OCI-LY7 (cell line): ENCODE data around the gene SMIM44. TPM values are rescaled to one million over a fixed set of nuclear protein-coding genes. Genes with fewer than 3 reads are reported as not detected.

Experiments
- BruUV-seq: library from RNA; stranded (reverse); fragments of 400-500 nt; replicated peaks from 2 replicates; lab custom pipeline; 2021; lab: Mats Ljungman, UMichigan
- CTCF ChIA-PET: fragments of 300-600 bp; sonication (Branson Sonifier 250); formaldehyde crosslinking; loops from one replicate; lab custom pipeline; 2022; ENCODE audit warnings: antibody characterized with exemption; ENCODE audit not compliant: unreplicated experiment; lab: Charles Lee
- POLR2A ChIA-PET: fragments of 300-600 bp; sonication (Branson Sonifier 250); formaldehyde crosslinking; loops from one replicate; lab custom pipeline; 2022; ENCODE audit warnings: antibody characterized with exemption; lab: Charles Lee
- DNase-seq: peaks from one replicate; pipeline ENCODE4 v3.0.0-alpha.2; 2015; ENCODE audit warnings: low spot score
- H2AFZ ChIP-seq: fragments of 200-600 bp; sonication (generic), shearing (Covaris generic); 2 replicates; pipeline ENCODE4 v1.6.1; 2014; ENCODE audit warnings: mild to moderate bottlenecking, antibody characterized with exemption, low read length, moderate library complexity
- H3K27ac ChIP-seq: fragments of 200-600 bp; sonication (generic); 2 replicates; pipeline ENCODE4 v1.5.1; 2014; ENCODE audit warnings: mixed run types, low read depth, mild to moderate bottlenecking, moderate library complexity, low read length, inconsistent platforms; ENCODE audit not compliant: poor library complexity, severe bottlenecking
- H3K36me3 ChIP-seq: fragments of 200-600 bp; sonication (generic); 2 replicates; pipeline ENCODE4 v1.6.1; 2014; ENCODE audit warnings: mild to moderate bottlenecking, antibody characterized with exemption, low read length, moderate library complexity, mixed read lengths; ENCODE audit not compliant: insufficient read depth
- H3K4me1 ChIP-seq: fragments of 200-600 bp; sonication (generic); 2 replicates; pipeline ENCODE4 v1.5.1; 2014; ENCODE audit warnings: mild to moderate bottlenecking, low read length; ENCODE audit not compliant: insufficient read depth, poor library complexity, severe bottlenecking
- H3K4me2 ChIP-seq: fragments of 200-600 bp; sonication (generic); 2 replicates; pipeline ENCODE4 v1.6.1; 2014; ENCODE audit warnings: mild to moderate bottlenecking, low read length
- H3K4me3 ChIP-seq: fragments of 200-600 bp; sonication (generic); 2 replicates; pipeline ENCODE4 v1.5.1; 2014; ENCODE audit warnings: mild to moderate bottlenecking, low read depth, low read length; ENCODE audit not compliant: poor library complexity, severe bottlenecking
- H3K79me2 ChIP-seq: fragments of 200-600 bp; sonication (generic); 2 replicates; pipeline ENCODE4 v1.6.1; 2016; ENCODE audit warnings: low read depth, mild to moderate bottlenecking, low read length, moderate library complexity, mixed read lengths; ENCODE audit not compliant: insufficient read depth
- H3K9me2 ChIP-seq: fragments of 200-600 bp; sonication (generic); 2 replicates; pipeline ENCODE4 v1.6.1; 2016; ENCODE audit warnings: mild to moderate bottlenecking, low read length, mixed read lengths; ENCODE audit not compliant: insufficient read depth
- H3K9me3 ChIP-seq: fragments of 200-600 bp; sonication (generic); 2 replicates; pipeline ENCODE4 v1.6.1; 2014; ENCODE audit warnings: mild to moderate bottlenecking, mixed run types, low read length, mixed read lengths
- H4K20me1 ChIP-seq: fragments of 200-600 bp; sonication (generic); 2 replicates; pipeline ENCODE4 v1.6.1; 2014; ENCODE audit warnings: mild to moderate bottlenecking, antibody characterized with exemption, low read length, moderate library complexity, mixed read lengths; ENCODE audit not compliant: insufficient read depth
- CTCF ChIP-seq: fragments of 200-600 bp; sonication (generic); conservative IDR thresholded peaks from 2 replicates; pipeline ENCODE4 v1.5.1; 2014; ENCODE audit warnings: mild to moderate bottlenecking, antibody characterized with exemption, low read length, moderate library complexity, mixed read lengths
- EZH2phosphoT487 ChIP-seq: fragments of 200-600 bp; sonication (generic); IDR thresholded peaks from 2 replicates; pipeline ENCODE4 v1.6.1; 2018; ENCODE audit warnings: low read depth, borderline replicate concordance, mild to moderate bottlenecking, mixed run types, antibody characterized with exemption, low read length, moderate library complexity, mixed read lengths
- intact Hi-C: fragments of 100-400 bp; cut with micrococcal nuclease; formaldehyde crosslinking; loops from one replicate; pipeline ENCODE4 v1.10.0; 2022; ENCODE audit not compliant: unreplicated experiment
- total RNA-seq, 2 experiments: library from RNA; depleted of rRNA in 1 of 2; stranded (reverse); fragments of >200 nt in 1 of 2; shearing (Covaris generic) in 1 of 2; gene quantifications; 2 replicates each; pipeline ENCODE4 v1.2.3, GENCODE V29; 2014 to 2022

The SMIM44 gene
- total RNA-seq, 2 experiments from 2014 or later = not detected

DNA sequence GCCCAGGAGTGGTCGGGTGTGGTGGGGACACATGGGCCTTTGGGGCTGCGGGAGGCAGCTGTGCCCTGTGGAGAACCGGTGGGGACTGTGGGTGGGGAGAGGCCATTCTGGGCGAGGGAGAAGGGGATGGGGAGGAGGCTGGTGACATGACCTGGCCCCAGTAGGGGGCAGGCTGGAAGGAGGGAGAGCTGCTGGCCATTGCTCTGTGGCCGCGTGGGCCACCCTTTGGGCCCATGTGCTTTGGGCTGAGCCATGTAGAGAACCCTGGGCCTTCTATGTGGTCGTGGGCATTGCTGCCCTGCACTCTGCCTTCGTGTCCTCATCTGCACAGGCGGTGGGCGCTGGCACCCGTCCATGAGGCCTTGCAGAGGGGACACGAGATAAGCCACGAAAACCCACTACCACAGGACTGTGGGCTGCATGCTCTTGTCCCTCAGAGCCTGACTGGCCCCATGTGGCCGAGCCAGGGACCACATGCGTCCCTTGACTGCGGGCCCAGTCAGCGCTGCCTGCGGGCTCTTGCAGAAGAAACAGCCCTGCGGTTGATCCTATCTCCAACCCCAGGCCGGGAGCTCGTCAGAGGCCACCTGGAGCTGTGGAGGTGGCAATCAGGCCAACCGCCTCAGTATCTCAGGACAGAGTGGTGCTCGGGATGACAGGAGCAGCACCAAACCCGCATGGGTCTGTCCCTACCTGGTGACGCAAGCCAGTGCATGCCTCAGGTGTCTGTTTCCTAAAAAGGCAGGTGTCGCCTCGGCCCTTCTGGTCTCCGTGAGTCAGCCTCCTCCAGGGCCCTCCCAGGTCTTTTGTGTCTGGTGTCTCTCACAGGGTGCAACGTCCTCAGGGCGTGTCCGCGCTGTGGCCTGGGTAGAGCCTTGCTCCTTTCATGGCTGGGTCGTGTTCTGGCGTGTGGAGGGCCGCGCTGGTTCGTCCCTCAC is 37.2 kb upstream of the SMIM44 start:
- no TSS peak for BruUV-seq
- Histone ChIP-seq H3K4me1 (peaks cover 16% of the 10 kb centered on the region), H3K9me3 (no peaks in the 10 kb centered on the region), H4K20me1 (no peaks in the 10 kb centered on the region), H3K36me3 (peaks cover 57% of the 10 kb centered on the region), H3K4me2 (no peak overlapping the region), H3K27ac (no peak overlapping the region), H3K79me2 (peaks cover 4% of the 10 kb centered on the region; the same call in 1 of the 2 replicates), H3K4me3 (no peak overlapping the region), H3K9me2 (no peaks in the 10 kb centered on the region), H2AFZ (no peak overlapping the region)
- POLR2A ChIA-PET = no interaction called here
- CTCF ChIA-PET = no interaction called here
- intact Hi-C loops = no loop called here
- TF ChIP-seq CTCF = no peak
- TF ChIP-seq EZH2phosphoT487 = no peak
- DNase-seq = no peak

GRCh38 chr19:3519126-3519525 is 35.9 kb upstream of the SMIM44 start:
- BruUV-seq = no TSS peak
- no peak for DNase-seq
- H3K9me3 ChIP-seq = no peaks in the 10 kb centered on the region
- peaks cover 4% of the 10 kb centered on the region; the same call in 1 of the 2 replicates for H3K79me2 ChIP-seq
- H3K9me2 ChIP-seq = no peaks in the 10 kb centered on the region
- H4K20me1 ChIP-seq = no peaks in the 10 kb centered on the region
- H3K27ac ChIP-seq = no peak overlapping the region
- intact Hi-C loops = no loop called here
- POLR2A ChIA-PET = no interaction called here
- H3K4me3 ChIP-seq = no peak overlapping the region
- no peak for TF ChIP-seq EZH2phosphoT487
- no peak for TF ChIP-seq CTCF
- peaks cover 48% of the 10 kb centered on the region for H3K36me3 ChIP-seq
- no peak overlapping the region for H3K4me2 ChIP-seq
- CTCF ChIA-PET = no interaction called here
- no peak overlapping the region for H2AFZ ChIP-seq
- peaks cover 16% of the 10 kb centered on the region for H3K4me1 ChIP-seq

- Histone ChIP-seq H3K4me3 (no peak overlapping the region), H3K9me3 (no peaks in the 10 kb centered on the region), H3K27ac (no peak overlapping the region), H3K36me3 (peaks cover 43% of the 10 kb centered on the region), H4K20me1 (no peaks in the 10 kb centered on the region), H2AFZ (no peak overlapping the region), H3K4me2 (no peak overlapping the region), H3K4me1 (peaks cover 16% of the 10 kb centered on the region), H3K9me2 (no peaks in the 10 kb centered on the region), H3K79me2 (peaks cover 4% of the 10 kb centered on the region; the same call in 1 of the 2 replicates)
- TF ChIP-seq CTCF (no peak), EZH2phosphoT487 (no peak)
- ChIA-PET CTCF (no interaction called here), POLR2A (no interaction called here)
- DNase-seq = no peak
- no TSS peak for BruUV-seq
- intact Hi-C loops = no loop called here
Observed at GRCh38 chr19:3518659-3519058, 35.4 kb upstream of the SMIM44 start.
